ENCODE data around the gene IZUMO4.

GRCh38 chr19:2081873-2082810 is 14.6 kb upstream of the IZUMO4 start:
- TF ChIP-seq CTCF (IDR thresholded peaks at IDR 0.05; ENCODE audit: low read length): no peak
- no peak for TF ChIP-seq EZH2 (optimal IDR thresholded peaks at IDR 0.05; ENCODE audit: low read depth, low read length)
- TF ChIP-seq EZH2phosphoT487 (IDR thresholded peaks at IDR 0.05; ENCODE audit: low read length): no peak
